ENCODE results near the gene SUOX.
"Not testable (repeated sequence)": the region's sequence is repeated elsewhere in the genome, so short reads cannot be mapped to it uniquely, and the experiment has no call there.

Gene SUOX

DNA sequence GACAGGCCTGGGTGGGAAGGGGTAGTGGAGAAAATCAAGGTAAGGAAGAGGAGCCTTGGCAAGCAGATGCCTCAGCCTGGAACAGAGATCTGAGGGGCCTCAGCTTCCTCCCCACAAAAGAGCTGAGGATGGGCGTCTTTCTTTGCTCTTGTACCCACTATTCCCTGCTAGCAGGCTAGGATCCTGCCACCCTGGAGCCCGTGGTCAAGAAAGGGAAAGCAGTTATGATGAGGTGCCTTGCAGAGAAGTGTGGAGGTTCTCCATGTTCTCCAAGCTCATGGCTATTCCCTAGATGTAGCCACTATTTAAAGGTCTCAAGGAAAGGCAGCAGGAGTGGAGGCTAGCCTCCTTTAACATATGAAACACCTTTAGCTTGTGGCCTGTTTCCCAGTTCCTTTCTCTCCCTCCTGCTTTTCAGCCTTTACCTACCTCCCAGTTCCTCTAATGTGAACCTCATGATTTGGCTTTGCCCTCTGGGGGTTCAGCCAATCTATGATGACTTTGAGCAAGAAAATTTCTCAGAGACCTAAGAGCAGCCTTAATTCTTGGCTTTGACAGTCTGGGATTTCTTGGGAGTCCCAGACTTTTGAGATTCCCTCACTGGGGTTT is 24.9 kb downstream of the SUOX start:
- no peak for DNase-seq

DNA sequence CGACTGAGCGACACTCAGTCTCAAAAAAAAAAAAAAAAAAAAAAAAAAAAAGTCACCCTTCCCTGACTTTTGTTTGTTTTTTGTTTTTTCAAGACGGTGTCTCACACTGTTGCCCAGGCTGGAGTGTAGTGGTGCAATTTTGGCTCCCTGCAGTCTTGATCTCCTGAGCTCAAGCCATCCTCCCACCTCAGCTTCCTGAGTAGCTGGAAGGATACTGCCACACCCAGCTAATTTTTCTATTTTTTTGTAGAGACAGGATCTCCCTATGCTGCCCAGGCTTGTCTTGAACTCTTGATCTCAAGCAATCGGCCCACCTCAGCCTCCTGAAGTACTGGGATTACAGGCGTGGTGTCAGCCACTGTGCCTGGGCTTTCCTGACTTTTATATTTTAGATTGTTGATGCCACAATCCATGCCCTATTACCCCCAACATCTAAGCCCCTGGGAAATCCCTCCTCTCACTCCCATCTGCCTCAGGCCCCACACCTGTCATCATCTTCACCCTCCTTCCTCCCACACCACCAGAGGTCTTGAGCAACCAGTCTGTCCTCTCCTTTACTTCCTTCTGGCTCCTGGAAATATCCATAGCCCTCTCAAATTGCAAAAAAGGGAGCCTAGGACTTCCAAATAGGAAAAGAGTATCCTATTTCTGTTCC is 31.6 kb downstream of the SUOX start:
- DNase-seq, result no peak

- no peak for DNase-seq
Measured at GRCh38 chr12:56029166-56029519, 32.1 kb downstream of the SUOX start.

DNA sequence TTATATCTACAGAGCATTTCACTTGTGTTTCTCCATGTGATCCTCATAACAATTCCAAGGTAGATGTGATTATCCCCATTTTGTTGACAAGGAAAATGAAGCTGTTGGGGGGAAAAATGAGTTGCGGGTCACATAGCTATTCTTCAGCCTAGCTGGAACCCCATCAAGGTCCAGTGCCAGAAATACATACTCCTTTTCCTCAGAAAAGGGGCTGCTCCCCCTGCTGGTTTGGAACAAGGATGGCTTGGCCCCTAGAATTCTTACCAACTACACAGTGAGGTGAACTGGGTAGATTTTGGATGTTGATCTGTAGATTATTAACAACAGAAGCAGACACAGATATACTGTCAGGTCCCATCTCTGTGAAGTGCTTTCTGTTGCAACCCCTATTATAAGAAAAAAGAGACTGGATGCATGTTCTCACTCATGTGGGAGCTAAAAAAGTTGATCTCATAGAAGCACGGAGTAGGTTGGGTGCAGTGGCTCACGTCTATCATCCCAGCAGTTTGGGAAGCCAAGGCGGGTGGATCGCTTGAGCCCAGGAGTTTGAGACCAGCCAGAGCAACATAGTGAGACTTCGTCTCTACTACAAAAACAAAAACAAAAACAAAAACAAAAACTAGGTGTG is 32.7 kb downstream of the SUOX start:
- peak; percentile 50 for DNase-seq

DNA sequence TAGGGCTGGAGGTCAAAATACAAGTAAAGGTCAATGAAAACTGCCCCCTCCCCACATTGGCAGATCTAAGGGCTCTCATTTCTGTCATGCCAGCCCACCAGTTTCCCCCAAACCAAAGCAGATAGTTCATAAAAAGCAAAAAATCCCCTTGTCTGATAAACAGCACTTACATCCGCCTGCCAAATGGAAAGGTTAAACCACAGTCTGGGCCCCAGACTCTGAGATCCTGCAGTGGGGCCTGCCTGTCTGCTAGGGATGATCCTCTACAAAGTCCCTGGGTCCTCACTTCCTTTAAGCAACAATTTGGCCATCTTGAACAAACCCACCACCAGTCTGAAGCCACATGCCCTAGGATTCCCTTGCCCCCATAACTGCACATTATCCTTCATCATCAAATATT is 34.9 kb downstream of the SUOX start:
- DNase-seq, result peak; percentile 37

- peak; percentile 31 for DNase-seq
Measured at GRCh38 chr12:56034586-56035332, 37.7 kb downstream of the SUOX start.

DNA sequence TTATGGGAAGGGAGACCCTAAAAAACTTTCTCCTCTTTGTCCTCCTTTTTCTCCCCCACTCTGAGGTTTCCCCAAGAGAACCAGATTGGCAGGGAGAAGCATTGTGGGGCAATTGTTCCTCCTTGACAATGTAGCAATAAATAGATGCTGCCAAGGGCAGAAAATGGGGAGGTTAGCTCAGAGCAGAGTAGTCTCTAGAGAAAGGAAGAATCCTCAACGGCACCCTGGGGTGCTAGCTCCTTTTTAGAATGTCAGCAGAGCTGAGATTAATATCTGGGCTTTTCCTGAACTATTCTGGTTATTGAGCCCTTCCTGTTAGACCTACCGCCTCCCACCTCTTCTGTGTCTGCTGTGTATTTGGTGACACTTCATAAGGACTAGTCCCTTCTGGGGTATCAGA is 40.1 kb downstream of the SUOX start:
- no peak for DNase-seq

GRCh38 chr12:56038022-56038655 is 41.1 kb downstream of the SUOX start:
- DNase-seq, result peak; percentile 51

GRCh38 chr12:56040151-56040550 is 43.1 kb downstream of the SUOX start:
- no peak for DNase-seq

- no peak for DNase-seq
Measured at GRCh38 chr12:56040963-56041551, 44.0 kb downstream of the SUOX start.

DNA sequence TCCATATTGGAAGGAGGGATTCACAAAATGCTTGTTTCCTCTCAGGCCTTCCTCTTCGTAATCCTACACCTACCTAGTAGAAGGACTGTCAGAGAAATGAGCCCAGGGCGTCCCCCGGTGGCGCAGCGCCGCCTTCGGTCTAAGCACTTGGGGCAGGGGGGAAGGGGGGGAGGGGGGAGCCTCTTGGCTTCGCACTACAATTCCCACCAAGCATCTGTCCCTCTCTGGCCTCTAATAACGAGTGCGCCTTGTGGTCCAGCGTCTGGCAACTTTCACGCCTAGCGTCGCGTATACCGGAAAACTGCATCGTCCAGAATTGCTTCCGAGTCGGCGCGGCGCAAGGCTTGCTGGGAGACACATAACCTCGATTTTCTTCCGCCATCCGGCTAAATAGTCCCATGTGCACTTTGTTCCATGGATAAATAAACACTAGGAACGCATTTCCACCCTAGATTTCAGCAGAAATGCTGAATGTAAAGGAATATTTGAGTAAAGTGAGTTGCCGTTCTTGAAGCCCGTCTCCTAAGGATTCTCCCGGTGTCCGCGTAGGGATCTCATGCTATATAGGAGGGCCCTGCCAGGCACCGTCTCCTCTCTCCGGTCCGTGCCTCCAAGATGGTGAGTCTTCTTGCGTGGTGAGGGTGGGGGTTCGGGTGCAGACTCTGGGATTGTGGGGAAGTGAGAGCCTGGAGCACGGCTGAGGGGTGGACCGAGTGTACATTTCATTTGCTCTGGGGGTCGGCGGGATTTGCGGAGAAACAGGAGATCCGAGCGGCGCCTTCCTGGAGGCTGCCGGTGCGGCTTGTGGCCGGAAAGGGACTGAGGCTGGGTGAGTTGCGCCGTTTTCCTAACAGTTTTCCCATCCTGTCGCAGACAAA is 44.7 kb downstream of the SUOX start, which contains the start of gene RPS26:
Gene RPS26 (plus strand): TSS at position 367 of the 878 bp plus-strand sequence. CDS start 249 bp downstream, at position 616.
- DNase-seq, result peak; percentile 99

GRCh38 chr12:56042430-56042813 is 45.3 kb downstream of the SUOX start:
- not testable (repeated sequence) for DNase-seq

- no peak for DNase-seq
Measured at GRCh38 chr12:56042843-56043242, 45.8 kb downstream of the SUOX start.

- no peak for DNase-seq
Measured at GRCh38 chr12:56046027-56046780, 49.1 kb downstream of the SUOX start.

- DNase-seq, result no peak
Measured at GRCh38 chr12:56053407-56053893, 56.4 kb downstream of the SUOX start.
